Measurements from ENCODE around the gene TSPAN2. TPM values are rescaled to one million over a fixed set of nuclear protein-coding genes. Genes with fewer than 3 reads are reported as not detected.

Gene TSPAN2
- total and polyA plus RNA-seq, 2 donors (not counting 3 experiments of a cell fraction or from before 2014, with no cell fraction given), result 1.5 to 5.0 TPM

GRCh38 chr1:115126516-115126915 is 37.2 kb upstream of the TSPAN2 start:
- dilution Hi-C loops (cut with MboI; ENCODE audit: extremely low pct_ligation_motif_present, low sequenced_read_pairs), result no loop called here
- no peak for FAIRE-seq
- Histone ChIP-seq H3K36me3 (ENCODE audit: control insufficient read depth in 2 of 2, extremely low read depth in 1 of 2, insufficient read depth in 2 of 2, low read length in 2 of 2) (no peaks in the 10 kb centered on the region), H3K27me3 (ENCODE audit: control insufficient read depth in 2 of 2, insufficient read depth in 2 of 2, low read length in 2 of 2) (peaks cover 0 to 3% of the 10 kb centered on the region in 2 experiments), H4K20me1 (replicated peaks; ENCODE audit: control insufficient read depth, extremely low read depth, insufficient read depth, low read length) (no peaks in the 10 kb centered on the region), H2AFZ (ENCODE audit: low read depth, low read length) (no peak overlapping the region), H3K79me2 (ENCODE audit: control insufficient read depth, insufficient read depth, low read length) (no peaks in the 10 kb centered on the region), H3K4me2 (ENCODE audit: insufficient read depth, low read length) (no peak overlapping the region), H3K4me1 (ENCODE audit: control insufficient read depth, extremely low read depth, insufficient read depth, low read length) (no peaks in the 10 kb centered on the region), H3K9ac (replicated peaks; ENCODE audit: extremely low read depth, insufficient read depth, low read length) (no peak overlapping the region), H3K9me3 (replicated peaks; ENCODE audit: control insufficient read depth, insufficient read depth, low read length) (no peaks in the 10 kb centered on the region), H3K4me3 (replicated peaks in 1 of 3; ENCODE audit: insufficient read depth in 1 of 3, low read depth in 1 of 3, low read length in 3 of 3) (no peak overlapping the region), H3K9me1 (replicated peaks; ENCODE audit: control insufficient read depth, extremely low read depth, insufficient read depth, low read length) (no peaks in the 10 kb centered on the region), H3K27ac (ENCODE audit: insufficient read depth, low read depth, low read length) (no peak overlapping the region)
- TF ChIP-seq POLR2A (IDR thresholded peaks at IDR 0.05; ENCODE audit: low read depth, low read length), result no peak
- no peak for TF ChIP-seq GATA2 (IDR thresholded peaks at IDR 0.05; ENCODE audit: insufficient read depth, insufficient read length, low read depth, low read length)
- TF ChIP-seq EZH2 (IDR thresholded peaks at IDR 0.05; ENCODE audit: borderline replicate concordance, low read depth, low read length, severe bottlenecking), result no peak
- no peak for TF ChIP-seq MAX (IDR thresholded peaks at IDR 0.05; ENCODE audit: insufficient read depth, insufficient read length)
- no peak for TF ChIP-seq POLR2AphosphoS5 (IDR thresholded peaks at IDR 0.05; ENCODE audit: insufficient read depth, low read depth, low read length)
- TF ChIP-seq CTCF (IDR thresholded peaks at IDR 0.05; ENCODE audit: extremely low read depth in 1 of 2, insufficient read depth in 1 of 2, low read depth in 1 of 2, low read length in 2 of 2), result no peak
- no peak for TF ChIP-seq JUN (IDR thresholded peaks at IDR 0.05; ENCODE audit: borderline replicate concordance, insufficient read depth, insufficient read length, low read depth)
- no peak for TF ChIP-seq MYC (IDR thresholded peaks at IDR 0.05; ENCODE audit: low read depth, low read length)
- no peak for TF ChIP-seq FOS (IDR thresholded peaks at IDR 0.05; ENCODE audit: borderline replicate concordance, insufficient read depth, low read length)
- ChIA-PET POLR2A (no interaction called here), CTCF (interaction anchor here (0.9 to 1.6 kb wide), 3 partner anchors 344 to 580 kb away, joined by 3 to 4 read pairs (median 3); no protein-coding TSS in a partner anchor)
- no TSS peak for BruUV-seq (replicated peaks)
- intact Hi-C loops (cut with micrococcal nuclease), result no loop called here
- no peak for DNase-seq (ENCODE audit: low read depth, low spot score)

All from endothelial cell of umbilical vein (primary cell).